ENCODE results near the gene DLGAP5.

Gene DLGAP5

DNA sequence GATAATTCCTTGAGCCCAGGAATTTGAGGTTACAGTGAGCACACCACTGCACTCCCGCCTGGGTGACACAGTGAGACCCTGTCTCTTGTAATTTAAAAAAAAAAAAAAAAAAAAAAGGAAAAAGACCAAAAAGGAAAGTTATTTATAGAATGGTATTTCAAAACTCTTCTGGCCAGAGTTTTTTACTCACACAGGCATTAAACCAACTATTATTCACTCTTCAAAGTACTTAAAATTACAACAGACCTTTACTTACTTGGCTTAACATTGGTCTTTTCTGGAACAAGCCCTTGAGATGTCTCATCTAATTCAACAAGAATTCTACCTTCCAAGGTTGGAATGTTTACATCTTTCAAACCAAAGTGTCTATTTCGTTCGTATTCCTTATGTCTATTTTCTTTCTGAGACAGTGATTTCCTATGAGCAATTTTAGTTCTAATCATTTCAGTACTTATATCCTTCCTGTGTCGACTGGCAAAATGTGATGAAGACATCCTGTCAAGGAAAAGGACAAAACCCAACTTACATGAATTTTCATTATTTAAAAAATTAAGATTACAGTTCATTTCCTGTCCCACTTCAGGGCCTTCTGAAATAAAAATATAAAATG, 2.6 kb downstream of the DLGAP5 start:
- no peak overlapping the region for H3K4me3 ChIP-seq (ENCODE audit: low read length)
- H3K79me2 ChIP-seq (ENCODE audit: low read length): peaks cover 38% of the 10 kb centered on the region
- H2AFZ ChIP-seq (ENCODE audit: low read length): no peak overlapping the region
- peaks cover 7% of the 10 kb centered on the region; the same call in 1 of the 2 replicates for H3K4me1 ChIP-seq (ENCODE audit: low read length)
- no peaks in the 10 kb centered on the region for H3K27me3 ChIP-seq (replicated peaks; ENCODE audit: insufficient read depth, low read length)
- no peak for DNase-seq
- TF ChIP-seq EZH2phosphoT487 (IDR thresholded peaks at IDR 0.05; ENCODE audit: low read length) (no peak), EZH2 (optimal IDR thresholded peaks at IDR 0.05; ENCODE audit: low read depth, low read length) (no peak)
- TF ChIP-seq, protein P1, sequence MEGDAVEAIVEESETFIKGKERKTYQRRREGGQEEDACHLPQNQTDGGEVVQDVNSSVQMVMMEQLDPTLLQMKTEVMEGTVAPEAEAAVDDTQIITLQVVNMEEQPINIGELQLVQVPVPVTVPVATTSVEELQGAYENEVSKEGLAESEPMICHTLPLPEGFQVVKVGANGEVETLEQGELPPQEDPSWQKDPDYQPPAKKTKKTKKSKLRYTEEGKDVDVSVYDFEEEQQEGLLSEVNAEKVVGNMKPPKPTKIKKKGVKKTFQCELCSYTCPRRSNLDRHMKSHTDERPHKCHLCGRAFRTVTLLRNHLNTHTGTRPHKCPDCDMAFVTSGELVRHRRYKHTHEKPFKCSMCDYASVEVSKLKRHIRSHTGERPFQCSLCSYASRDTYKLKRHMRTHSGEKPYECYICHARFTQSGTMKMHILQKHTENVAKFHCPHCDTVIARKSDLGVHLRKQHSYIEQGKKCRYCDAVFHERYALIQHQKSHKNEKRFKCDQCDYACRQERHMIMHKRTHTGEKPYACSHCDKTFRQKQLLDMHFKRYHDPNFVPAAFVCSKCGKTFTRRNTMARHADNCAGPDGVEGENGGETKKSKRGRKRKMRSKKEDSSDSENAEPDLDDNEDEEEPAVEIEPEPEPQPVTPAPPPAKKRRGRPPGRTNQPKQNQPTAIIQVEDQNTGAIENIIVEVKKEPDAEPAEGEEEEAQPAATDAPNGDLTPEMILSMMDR (IDR thresholded peaks at IDR 0.05; ENCODE audit: low read length): no peak
- no peak overlapping the region for H3K4me2 ChIP-seq (ENCODE audit: low read depth, low read length)
- H3K36me3 ChIP-seq (replicated peaks; ENCODE audit: insufficient read depth, low read length): no peaks in the 10 kb centered on the region
- H3F3A ChIP-seq (ENCODE audit: insufficient read depth, low read length): no peaks in the 10 kb centered on the region
- no peak overlapping the region for H3K27ac ChIP-seq (ENCODE audit: low read length)
- no peaks in the 10 kb centered on the region for H3K9me3 ChIP-seq (replicated peaks; ENCODE audit: insufficient read depth, low read length)
- no peak overlapping the region for H3K9ac ChIP-seq (ENCODE audit: low read length)
- no peaks in the 10 kb centered on the region for H4K20me1 ChIP-seq (ENCODE audit: insufficient read depth, low read length)
- no peaks in the 10 kb centered on the region for H3K9me2 ChIP-seq (replicated peaks; ENCODE audit: insufficient read depth, low read length)

GRCh38 chr14:55180434-55180833, 11.0 kb downstream of the DLGAP5 start:
- Histone ChIP-seq H3F3A (ENCODE audit: insufficient read depth, low read length) (peaks cover 11% of the 10 kb centered on the region), H3K36me3 (replicated peaks; ENCODE audit: insufficient read depth, low read length) (no peaks in the 10 kb centered on the region; the same call in 1 of the 2 replicates), H3K4me3 (ENCODE audit: low read length) (peak overlapping the region; percentile 7), H3K4me1 (ENCODE audit: low read length) (peaks cover 22% of the 10 kb centered on the region), H3K79me2 (ENCODE audit: low read length) (no peaks in the 10 kb centered on the region), H3K9ac (ENCODE audit: low read length) (peak overlapping the region; percentile 13; the same call in 1 of the 2 replicates), H3K4me2 (ENCODE audit: low read depth, low read length) (peak overlapping the region; percentile 33), H2AFZ (ENCODE audit: low read length) (no peak overlapping the region), H3K9me3 (replicated peaks; ENCODE audit: insufficient read depth, low read length) (no peaks in the 10 kb centered on the region), H3K27ac (ENCODE audit: low read length) (peak overlapping the region; percentile 67), H4K20me1 (ENCODE audit: insufficient read depth, low read length) (no peaks in the 10 kb centered on the region), H3K9me2 (replicated peaks; ENCODE audit: insufficient read depth, low read length) (no peaks in the 10 kb centered on the region), H3K27me3 (replicated peaks; ENCODE audit: insufficient read depth, low read length) (no peaks in the 10 kb centered on the region)
- peak; percentile 59 for DNase-seq
- TF ChIP-seq, protein P1 (IDR thresholded peaks at IDR 0.05; ENCODE audit: low read length): no peak
- no peak for TF ChIP-seq EZH2 (optimal IDR thresholded peaks at IDR 0.05; ENCODE audit: low read depth, low read length)
- no peak for TF ChIP-seq EZH2phosphoT487 (IDR thresholded peaks at IDR 0.05; ENCODE audit: low read length)

GRCh38 chr14:55180006-55180405, 11.4 kb downstream of the DLGAP5 start:
- H3K9me2 ChIP-seq (replicated peaks; ENCODE audit: insufficient read depth, low read length): no peaks in the 10 kb centered on the region
- peak overlapping the region; percentile 33 for H3K4me2 ChIP-seq (ENCODE audit: low read depth, low read length)
- no peaks in the 10 kb centered on the region for H4K20me1 ChIP-seq (ENCODE audit: insufficient read depth, low read length)
- H3K9me3 ChIP-seq (replicated peaks; ENCODE audit: insufficient read depth, low read length): no peaks in the 10 kb centered on the region
- no peak overlapping the region for H3K9ac ChIP-seq (ENCODE audit: low read length)
- no peaks in the 10 kb centered on the region for H3K79me2 ChIP-seq (ENCODE audit: low read length)
- DNase-seq: no peak
- peaks cover 22% of the 10 kb centered on the region for H3K4me1 ChIP-seq (ENCODE audit: low read length)
- peaks cover 11% of the 10 kb centered on the region for H3F3A ChIP-seq (ENCODE audit: insufficient read depth, low read length)
- 0 out of 2 replicates have a peak overlapping the region, but pooled peaks have one; percentile 7 for H3K4me3 ChIP-seq (ENCODE audit: low read length)
- no peak overlapping the region for H2AFZ ChIP-seq (ENCODE audit: low read length)
- TF ChIP-seq EZH2 (optimal IDR thresholded peaks at IDR 0.05; ENCODE audit: low read depth, low read length) (no peak), EZH2phosphoT487 (IDR thresholded peaks at IDR 0.05; ENCODE audit: low read length) (no peak)
- TF ChIP-seq, protein P1 (IDR thresholded peaks at IDR 0.05; ENCODE audit: low read length): no peak
- peak overlapping the region; percentile 67; the same call in 1 of the 2 replicates for H3K27ac ChIP-seq (ENCODE audit: low read length)
- H3K36me3 ChIP-seq (replicated peaks; ENCODE audit: insufficient read depth, low read length): no peaks in the 10 kb centered on the region; the same call in 1 of the 2 replicates
- no peaks in the 10 kb centered on the region for H3K27me3 ChIP-seq (replicated peaks; ENCODE audit: insufficient read depth, low read length)
